ENCODE measurements around the gene ITGA8. TPM values are rescaled to one million over a fixed set of nuclear protein-coding genes. Genes with fewer than 3 reads are reported as not detected.

ITGA8 gene
- total RNA-seq, 1 donor = 2.5 TPM

GRCh38 chr10:15651175-15651574 is 68.5 kb downstream of the ITGA8 start:
- DNase-seq (ENCODE audit: insufficient read length, low spot score, missing footprints) = no peak
- Histone ChIP-seq H3K4me3 (ENCODE audit: insufficient read depth, low read length) (no peak overlapping the region), H3K79me2 (ENCODE audit: insufficient read depth, low read length) (no peaks in the 10 kb centered on the region), H4K20me1 (ENCODE audit: insufficient read depth, low read length) (no peaks in the 10 kb centered on the region), H3K4me1 (ENCODE audit: insufficient read depth, low read length) (no peaks in the 10 kb centered on the region), H3K27ac (ENCODE audit: low read depth, low read length) (no peak overlapping the region), H3K9me3 (ENCODE audit: low read depth, low read length) (no peaks in the 10 kb centered on the region), H3K27me3 (ENCODE audit: insufficient read depth, low read length) (no peaks in the 10 kb centered on the region), H3K4me2 (ENCODE audit: insufficient read depth, low read length) (no peak overlapping the region), H3K36me3 (ENCODE audit: insufficient read depth, low read length) (no peaks in the 10 kb centered on the region), H2AFZ (ENCODE audit: low read length) (no peak overlapping the region)
- no peak for TF ChIP-seq CTCF (IDR thresholded peaks at IDR 0.05; ENCODE audit: extremely low read depth, low read depth, low read length)

- H2AFZ ChIP-seq (ENCODE audit: low read length) = no peak overlapping the region
- H3K4me2 ChIP-seq (ENCODE audit: insufficient read depth, low read length) = no peak overlapping the region
- H3K4me3 ChIP-seq (ENCODE audit: insufficient read depth, low read length) = no peak overlapping the region
- no peaks in the 10 kb centered on the region for H3K27me3 ChIP-seq (ENCODE audit: insufficient read depth, low read length)
- H3K79me2 ChIP-seq (ENCODE audit: insufficient read depth, low read length) = no peaks in the 10 kb centered on the region
- H3K36me3 ChIP-seq (ENCODE audit: insufficient read depth, low read length) = no peaks in the 10 kb centered on the region
- no peaks in the 10 kb centered on the region for H3K4me1 ChIP-seq (ENCODE audit: insufficient read depth, low read length)
- H3K9me3 ChIP-seq (ENCODE audit: low read depth, low read length) = no peaks in the 10 kb centered on the region
- H4K20me1 ChIP-seq (ENCODE audit: insufficient read depth, low read length) = no peaks in the 10 kb centered on the region
- DNase-seq (ENCODE audit: insufficient read length, low spot score, missing footprints) = no peak
- no peak for TF ChIP-seq CTCF (IDR thresholded peaks at IDR 0.05; ENCODE audit: extremely low read depth, low read depth, low read length)
- H3K27ac ChIP-seq (ENCODE audit: low read depth, low read length) = no peak overlapping the region
Measured at GRCh38 chr10:15642095-15642494, 77.6 kb downstream of the ITGA8 start.

GRCh38 chr10:15640536-15641085 is 79.1 kb downstream of the ITGA8 start:
- Histone ChIP-seq H3K79me2 (ENCODE audit: insufficient read depth, low read length) (no peaks in the 10 kb centered on the region), H2AFZ (ENCODE audit: low read length) (no peak overlapping the region), H3K27ac (ENCODE audit: low read depth, low read length) (no peak overlapping the region), H3K4me1 (ENCODE audit: insufficient read depth, low read length) (no peaks in the 10 kb centered on the region), H3K4me2 (ENCODE audit: insufficient read depth, low read length) (no peak overlapping the region), H3K9me3 (ENCODE audit: low read depth, low read length) (no peaks in the 10 kb centered on the region), H4K20me1 (ENCODE audit: insufficient read depth, low read length) (no peaks in the 10 kb centered on the region), H3K27me3 (ENCODE audit: insufficient read depth, low read length) (no peaks in the 10 kb centered on the region), H3K4me3 (ENCODE audit: insufficient read depth, low read length) (no peak overlapping the region), H3K36me3 (ENCODE audit: insufficient read depth, low read length) (no peaks in the 10 kb centered on the region)
- no peak for TF ChIP-seq CTCF (IDR thresholded peaks at IDR 0.05; ENCODE audit: extremely low read depth, low read depth, low read length)
- peak; percentile 51 for DNase-seq (ENCODE audit: insufficient read length, low spot score, missing footprints)

- no peak overlapping the region for H2AFZ ChIP-seq (ENCODE audit: low read length)
- TF ChIP-seq CTCF (IDR thresholded peaks at IDR 0.05; ENCODE audit: extremely low read depth, low read depth, low read length) = no peak
- H3K36me3 ChIP-seq (ENCODE audit: insufficient read depth, low read length) = no peaks in the 10 kb centered on the region
- H3K4me2 ChIP-seq (ENCODE audit: insufficient read depth, low read length) = no peak overlapping the region
- H3K9me3 ChIP-seq (ENCODE audit: low read depth, low read length) = no peaks in the 10 kb centered on the region
- H3K4me3 ChIP-seq (ENCODE audit: insufficient read depth, low read length) = no peak overlapping the region
- H3K79me2 ChIP-seq (ENCODE audit: insufficient read depth, low read length) = no peaks in the 10 kb centered on the region
- no peak for DNase-seq (ENCODE audit: insufficient read length, low spot score, missing footprints)
- H3K27me3 ChIP-seq (ENCODE audit: insufficient read depth, low read length) = no peaks in the 10 kb centered on the region
- H3K27ac ChIP-seq (ENCODE audit: low read depth, low read length) = no peak overlapping the region
- no peaks in the 10 kb centered on the region for H3K4me1 ChIP-seq (ENCODE audit: insufficient read depth, low read length)
- H4K20me1 ChIP-seq (ENCODE audit: insufficient read depth, low read length) = no peaks in the 10 kb centered on the region
Measured at GRCh38 chr10:15636446-15636845, 83.3 kb downstream of the ITGA8 start.
